ENCODE data around the gene ZNF775.

Gene ZNF775

GRCh38 chr7:150378853-150379440 is at the start of gene ZNF775:
Gene ZNF775, plus strand, starts transcription at chr7:150379330. Its CDS starts 9,141 bp downstream, at chr7:150388471.
- peak; percentile 98 for TF ChIP-seq PKNOX1 (IDR thresholded peaks at IDR 0.05)
- TF ChIP-seq ARNT (IDR thresholded peaks at IDR 0.05), result no peak
- peak; percentile 60; the same call in 1 of the 2 replicates for TF ChIP-seq LEF1 (IDR thresholded peaks at IDR 0.05; ENCODE audit: borderline replicate concordance)
- no peak for TF ChIP-seq L3MBTL2 (conservative IDR thresholded peaks at IDR 0.05)
- ChIA-PET CTCF (interaction anchor here (1.2 kb wide), 1 partner anchor 13 kb away, joined by 3 read pairs; no protein-coding TSS in a partner anchor), POLR2A (interaction anchor here (1.3 to 2.4 kb wide), 6 partner anchors 10 to 43 kb away, joined by 5 to 50 read pairs (median 9); partner anchors contain the start of gene REPIN1)
- DNase-seq (ENCODE audit: extremely low spot score), result peak; percentile 100

- TF ChIP-seq CTBP1 (IDR thresholded peaks at IDR 0.05; ENCODE audit: borderline replicate concordance) (no peak), FOXM1 (IDR thresholded peaks at IDR 0.05; ENCODE audit: borderline replicate concordance) (no peak), HDGF (IDR thresholded peaks at IDR 0.05; ENCODE audit: borderline replicate concordance) (no peak), SP1 (IDR thresholded peaks at IDR 0.05) (no peak), PKNOX1 (IDR thresholded peaks at IDR 0.05) (no peak)
- DNase-seq (ENCODE audit: extremely low spot score), result no peak
- ChIA-PET CTCF (no interaction called here), POLR2A (no interaction called here)
These were observed 49.6 kb upstream of the ZNF775 start for GRCh38 chr7:150329331-150330120.

GRCh38 chr7:150330211-150330885 is 48.8 kb upstream of the ZNF775 start:
- TF ChIP-seq FOXM1 (IDR thresholded peaks at IDR 0.05; ENCODE audit: borderline replicate concordance) (no peak), FOXA1 (IDR thresholded peaks at IDR 0.05) (no peak), ELF4 (IDR thresholded peaks at IDR 0.05) (no peak), FOXK2 (IDR thresholded peaks at IDR 0.05) (no peak), BHLHE40 (IDR thresholded peaks at IDR 0.05; ENCODE audit: borderline replicate concordance) (no peak), L3MBTL2 (conservative IDR thresholded peaks at IDR 0.05) (no peak), ZNF384 (IDR thresholded peaks at IDR 0.05) (no peak), LEF1 (IDR thresholded peaks at IDR 0.05; ENCODE audit: borderline replicate concordance) (no peak), TARDBP (IDR thresholded peaks at IDR 0.05) (no peak), SUZ12 (IDR thresholded peaks at IDR 0.05) (no peak), PKNOX1 (IDR thresholded peaks at IDR 0.05) (no peak), NFRKB (IDR thresholded peaks at IDR 0.05) (no peak), ARNT (IDR thresholded peaks at IDR 0.05) (no peak), CTBP1 (IDR thresholded peaks at IDR 0.05; ENCODE audit: borderline replicate concordance) (no peak), HDGF (IDR thresholded peaks at IDR 0.05; ENCODE audit: borderline replicate concordance) (no peak), SP1 (IDR thresholded peaks at IDR 0.05) (no peak)
- no peak for DNase-seq (ENCODE audit: extremely low spot score)
- ChIA-PET CTCF (no interaction called here), POLR2A (no interaction called here)

GRCh38 chr7:150332852-150333635 is 46.1 kb upstream of the ZNF775 start:
- ChIA-PET POLR2A (interaction anchor here (1.9 kb wide), 1 partner anchor 10 kb away, joined by 5 read pairs; the partner anchor contains the start of genes ACTR3C and LRRC61), CTCF (no interaction called here)
- no peak for TF ChIP-seq FOXA1 (IDR thresholded peaks at IDR 0.05)
- TF ChIP-seq L3MBTL2 (conservative IDR thresholded peaks at IDR 0.05), result no peak
- no peak for TF ChIP-seq TARDBP (IDR thresholded peaks at IDR 0.05)
- no peak for TF ChIP-seq CTBP1 (IDR thresholded peaks at IDR 0.05; ENCODE audit: borderline replicate concordance)
- TF ChIP-seq BHLHE40 (IDR thresholded peaks at IDR 0.05; ENCODE audit: borderline replicate concordance), result no peak
- no peak for TF ChIP-seq NFRKB (IDR thresholded peaks at IDR 0.05)
- no peak for TF ChIP-seq ZNF384 (IDR thresholded peaks at IDR 0.05)
- no peak for TF ChIP-seq FOXM1 (IDR thresholded peaks at IDR 0.05; ENCODE audit: borderline replicate concordance)
- TF ChIP-seq SP1 (IDR thresholded peaks at IDR 0.05), result no peak
- no peak for TF ChIP-seq ELF4 (IDR thresholded peaks at IDR 0.05)
- no peak for TF ChIP-seq PKNOX1 (IDR thresholded peaks at IDR 0.05)
- DNase-seq (ENCODE audit: extremely low spot score), result peak; percentile 6

GRCh38 chr7:150333659-150334058 is 45.5 kb upstream of the ZNF775 start:
- ChIA-PET POLR2A (no interaction called here), CTCF (no interaction called here)
- TF ChIP-seq L3MBTL2 (conservative IDR thresholded peaks at IDR 0.05) (no peak), SP1 (IDR thresholded peaks at IDR 0.05) (no peak), ARNT (IDR thresholded peaks at IDR 0.05) (no peak), LEF1 (IDR thresholded peaks at IDR 0.05; ENCODE audit: borderline replicate concordance) (no peak), PKNOX1 (IDR thresholded peaks at IDR 0.05) (no peak), NFRKB (IDR thresholded peaks at IDR 0.05) (no peak), HDGF (IDR thresholded peaks at IDR 0.05; ENCODE audit: borderline replicate concordance) (no peak), FOXM1 (IDR thresholded peaks at IDR 0.05; ENCODE audit: borderline replicate concordance) (no peak), FOXK2 (IDR thresholded peaks at IDR 0.05) (no peak), CTBP1 (IDR thresholded peaks at IDR 0.05; ENCODE audit: borderline replicate concordance) (no peak), ZNF384 (IDR thresholded peaks at IDR 0.05) (no peak), TARDBP (IDR thresholded peaks at IDR 0.05) (no peak), BHLHE40 (IDR thresholded peaks at IDR 0.05; ENCODE audit: borderline replicate concordance) (no peak), FOXA1 (IDR thresholded peaks at IDR 0.05) (no peak), ELF4 (IDR thresholded peaks at IDR 0.05) (no peak), SUZ12 (IDR thresholded peaks at IDR 0.05) (no peak)
- DNase-seq (ENCODE audit: extremely low spot score), result no peak
